Measurements from ENCODE around the gene KCNJ12. TPM values are rescaled to one million over a fixed set of nuclear protein-coding genes. Genes with fewer than 3 reads are reported as not detected.

The KCNJ12 gene
- total and polyA plus RNA-seq, 2 of the 4 experiments (the other 2 are of a cell fraction), result under 0.01 to 0.10 TPM

- in situ Hi-C loops (cut with MboI; ENCODE audit: low sequenced_read_pairs) (no loop called here), dilution Hi-C loops (cut with HindIII; ENCODE audit: low sequenced_read_pairs, unreplicated experiment) (no loop called here), intact Hi-C loops (cut with micrococcal nuclease) (no loop called here)
- Histone ChIP-seq H2AK5ac (ENCODE audit: low read depth, low read length) (no peak overlapping the region), H2AFZ (replicated peaks; ENCODE audit: low read length, poor library complexity) (no peak overlapping the region), H3K9me3 (ENCODE audit: control insufficient read depth, insufficient read depth, low read length) (no peaks in the 10 kb centered on the region), H2AK9ac (replicated peaks; ENCODE audit: low read depth, low read length, poor library complexity) (no peak overlapping the region), H2BK120ac (ENCODE audit: low read depth, low read length) (no peak overlapping the region), H3K18ac (ENCODE audit: low read depth, low read length) (no peak overlapping the region), H3K27ac (ENCODE audit: insufficient read depth, low read length) (no peak overlapping the region), H3K79me1 (ENCODE audit: low read depth in 1 of 2, low read length in 2 of 2) (no peaks in the 10 kb centered on the region), H4K8ac (ENCODE audit: low read depth in 2 of 2, low read length in 2 of 2) (no peak overlapping the region), H3K4me1 (ENCODE audit: control insufficient read depth, insufficient read depth, low read length) (no peaks in the 10 kb centered on the region), H3K56ac (ENCODE audit: extremely low read depth, insufficient read depth, low read length) (no peak overlapping the region), H3K27me3 (ENCODE audit: control insufficient read depth, insufficient read depth, low read length) (peaks cover 35% of the 10 kb centered on the region), H3K9ac (ENCODE audit: low read depth, low read length) (no peak overlapping the region), H4K91ac (ENCODE audit: insufficient read depth, low read depth, low read length) (no peak overlapping the region), H3K9me1 (ENCODE audit: insufficient read depth, low read length) (no peaks in the 10 kb centered on the region), H4K20me1 (ENCODE audit: insufficient read depth, low read length) (no peaks in the 10 kb centered on the region), H2BK15ac (ENCODE audit: low read depth, low read length) (no peak overlapping the region), H3K4me2 (ENCODE audit: low read depth, low read length) (no peak overlapping the region), H2BK5ac (ENCODE audit: low read depth, low read length, poor library complexity, severe bottlenecking) (no peak overlapping the region), H3K4ac (ENCODE audit: low read depth, low read length) (no peak overlapping the region), H3K23ac (ENCODE audit: low read depth, low read length) (no peak overlapping the region), H3K4me3 (ENCODE audit: insufficient read depth, low read depth, low read length) (no peak overlapping the region), H2BK20ac (ENCODE audit: low read depth, low read length) (no peak overlapping the region), H3K36me3 (ENCODE audit: control insufficient read depth, insufficient read depth, low read length) (no peaks in the 10 kb centered on the region), H4K5ac (ENCODE audit: low read depth, low read length) (no peak overlapping the region), H3K14ac (replicated peaks; ENCODE audit: low read depth, low read length) (no peak overlapping the region)
- ATAC-seq (ENCODE audit: low read depth), result no peak
- BruUV-seq (replicated peaks), result no TSS peak
- ChIA-PET CTCF (no interaction called here), POLR2A (ENCODE audit: unreplicated experiment) (no interaction called here)
- TF ChIP-seq NFE2L2 (IDR thresholded peaks at IDR 0.05; ENCODE audit: low read depth, low read length), result no peak
- TF ChIP-seq, protein P1, sequence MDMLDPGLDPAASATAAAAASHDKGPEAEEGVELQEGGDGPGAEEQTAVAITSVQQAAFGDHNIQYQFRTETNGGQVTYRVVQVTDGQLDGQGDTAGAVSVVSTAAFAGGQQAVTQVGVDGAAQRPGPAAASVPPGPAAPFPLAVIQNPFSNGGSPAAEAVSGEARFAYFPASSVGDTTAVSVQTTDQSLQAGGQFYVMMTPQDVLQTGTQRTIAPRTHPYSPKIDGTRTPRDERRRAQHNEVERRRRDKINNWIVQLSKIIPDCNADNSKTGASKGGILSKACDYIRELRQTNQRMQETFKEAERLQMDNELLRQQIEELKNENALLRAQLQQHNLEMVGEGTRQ (IDR thresholded peaks at IDR 0.05; ENCODE audit: low read depth, low read length), result no peak
- TF ChIP-seq FOS (IDR thresholded peaks at IDR 0.05; ENCODE audit: low read depth, low read length), result no peak
- TF ChIP-seq CEBPB (IDR thresholded peaks at IDR 0.05; ENCODE audit: low read depth, low read length), result no peak
- TF ChIP-seq MXI1 (IDR thresholded peaks at IDR 0.05; ENCODE audit: borderline replicate concordance, low read depth, low read length), result no peak
- TF ChIP-seq RAD21 (IDR thresholded peaks at IDR 0.05; ENCODE audit: low read length), result no peak
- no peak for TF ChIP-seq BHLHE40 (IDR thresholded peaks at IDR 0.05; ENCODE audit: low read depth, low read length)
- TF ChIP-seq RCOR1 (IDR thresholded peaks at IDR 0.05; ENCODE audit: insufficient replicate concordance, low read length), result no peak
- no peak for TF ChIP-seq RFX5 (IDR thresholded peaks at IDR 0.05; ENCODE audit: low read depth, low read length)
- TF ChIP-seq CHD1 (IDR thresholded peaks at IDR 0.05; ENCODE audit: low read depth, low read length), result no peak
- no peak for TF ChIP-seq MAZ (IDR thresholded peaks at IDR 0.05; ENCODE audit: borderline replicate concordance, low read depth, low read length)
- TF ChIP-seq, protein P2, sequence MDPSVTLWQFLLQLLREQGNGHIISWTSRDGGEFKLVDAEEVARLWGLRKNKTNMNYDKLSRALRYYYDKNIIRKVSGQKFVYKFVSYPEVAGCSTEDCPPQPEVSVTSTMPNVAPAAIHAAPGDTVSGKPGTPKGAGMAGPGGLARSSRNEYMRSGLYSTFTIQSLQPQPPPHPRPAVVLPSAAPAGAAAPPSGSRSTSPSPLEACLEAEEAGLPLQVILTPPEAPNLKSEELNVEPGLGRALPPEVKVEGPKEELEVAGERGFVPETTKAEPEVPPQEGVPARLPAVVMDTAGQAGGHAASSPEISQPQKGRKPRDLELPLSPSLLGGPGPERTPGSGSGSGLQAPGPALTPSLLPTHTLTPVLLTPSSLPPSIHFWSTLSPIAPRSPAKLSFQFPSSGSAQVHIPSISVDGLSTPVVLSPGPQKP (IDR thresholded peaks at IDR 0.05; ENCODE audit: borderline replicate concordance, low read depth, low read length), result no peak
- TF ChIP-seq CTCF (conservative IDR thresholded peaks at IDR 0.05; ENCODE audit: low read depth, low read length), result no peak
- TF ChIP-seq MAFK (IDR thresholded peaks at IDR 0.05; ENCODE audit: low read depth, low read length), result no peak
- no peak for TF ChIP-seq POLR2A (IDR thresholded peaks at IDR 0.05; ENCODE audit: low read depth, low read length)
- TF ChIP-seq SMC3 (IDR thresholded peaks at IDR 0.05; ENCODE audit: low read depth, low read length), result no peak
- no peak for DNase-seq
- 82% methylated on average over 4 of the region's 12 CpGs; no CpG with 5 or more reads in 1 of the 2 experiments for WGBS, 2 experiments (ENCODE audit: extremely low coverage in 2 of 2, insufficient read length in 1 of 2)
Observed at GRCh38 chr17:21358682-21359482, 17.3 kb upstream of the KCNJ12 start.
